ENCODE results near the gene IL1RAPL2. TPM values are rescaled to one million over a fixed set of nuclear protein-coding genes. Genes with fewer than 3 reads are reported as not detected.
"Not testable (repeated sequence)": the region's sequence is repeated elsewhere in the genome, so short reads cannot be mapped to it uniquely, and the experiment has no call there.

The IL1RAPL2 gene
- total RNA-seq, 1 donor from 2014 or later = not detected

- no peak for TF ChIP-seq CTCF (IDR thresholded peaks at IDR 0.05; ENCODE audit: insufficient read depth, low read length, poor library complexity, severe bottlenecking)
- Histone ChIP-seq H3K4me3 (ENCODE audit: low read depth, low read length) (no peak overlapping the region), H3K36me3 (ENCODE audit: control insufficient read depth, insufficient read depth, low read length) (no peaks in the 10 kb centered on the region), H3K27me3 (ENCODE audit: control insufficient read depth, insufficient read depth, low read length) (no peaks in the 10 kb centered on the region)
- DNase-seq (ENCODE audit: low read depth) = no peak
Measured at GRCh38 chrX:105781804-105782203, 1215.8 kb downstream of the IL1RAPL2 start.

- H3K36me3 ChIP-seq (ENCODE audit: control insufficient read depth, insufficient read depth, low read length); H3K4me3 ChIP-seq (ENCODE audit: low read depth, low read length); DNase-seq (ENCODE audit: low read depth); H3K27me3 ChIP-seq (ENCODE audit: control insufficient read depth, insufficient read depth, low read length): not testable (repeated sequence)
Measured at GRCh38 chrX:105796877-105797276, 1230.9 kb downstream of the IL1RAPL2 start.

GRCh38 chrX:105803891-105804290, 1237.9 kb downstream of the IL1RAPL2 start:
- Histone ChIP-seq H3K27me3 (ENCODE audit: control insufficient read depth, insufficient read depth, low read length) (no peaks in the 10 kb centered on the region), H3K36me3 (ENCODE audit: control insufficient read depth, insufficient read depth, low read length) (no peaks in the 10 kb centered on the region), H3K4me3 (ENCODE audit: low read depth, low read length) (no peak overlapping the region)
- no peak for DNase-seq (ENCODE audit: low read depth)
- no peak for TF ChIP-seq CTCF (IDR thresholded peaks at IDR 0.05; ENCODE audit: insufficient read depth, low read length, poor library complexity, severe bottlenecking)

GRCh38 chrX:105805655-105806054, 1239.7 kb downstream of the IL1RAPL2 start:
- DNase-seq (ENCODE audit: low read depth); H3K36me3 ChIP-seq (ENCODE audit: control insufficient read depth, insufficient read depth, low read length); H3K4me3 ChIP-seq (ENCODE audit: low read depth, low read length); H3K27me3 ChIP-seq (ENCODE audit: control insufficient read depth, insufficient read depth, low read length): not testable (repeated sequence)

- peaks cover 2% of the 10 kb centered on the region for H3K27me3 ChIP-seq (ENCODE audit: control insufficient read depth, insufficient read depth, low read length)
- TF ChIP-seq CTCF (IDR thresholded peaks at IDR 0.05; ENCODE audit: insufficient read depth, low read length, poor library complexity, severe bottlenecking) = no peak
- DNase-seq (ENCODE audit: low read depth) = no peak
- H3K4me3 ChIP-seq (ENCODE audit: low read depth, low read length) = no peak overlapping the region
- no peaks in the 10 kb centered on the region for H3K36me3 ChIP-seq (ENCODE audit: control insufficient read depth, insufficient read depth, low read length)
Measured at GRCh38 chrX:105816517-105816916, 1250.5 kb downstream of the IL1RAPL2 start.

Measured in kidney epithelial cell (primary cell).